AG04449 (cell line): Measurements from ENCODE around the gene LRRC4C.

Experiments used
- CTCF ChIA-PET: fragments of 350-600 bp; formaldehyde crosslinking; extraction: SDS; loops from one replicate; lab custom pipeline; 2021; ENCODE audit warnings: antibody characterized with exemption; lab: Yijun Ruan, JAX
- POLR2A ChIA-PET: fragments of 400-600, 350-600 bp; formaldehyde crosslinking; extraction: SDS; loops from one replicate; lab custom pipeline; 2020; ENCODE audit warnings: antibody characterized with exemption, inconsistent platforms; lab: Yijun Ruan, JAX
- DNase-seq: peaks from one replicate; pipeline ENCODE4 v3.0.0-alpha.2; 2010; ENCODE audit warnings: low read depth, low spot score
- H3K4me3 ChIP-seq: 2 replicates; pipeline ENCODE4 v1.5.1; 2011; ENCODE audit warnings: low read depth, mild to moderate bottlenecking, control low read depth, low read length
- TF ChIP-seq, protein P1 (sequence below): IDR thresholded peaks from one replicate; pipeline ENCODE4 v1.5.1; 2011; ENCODE audit warnings: mild to moderate bottlenecking, moderate library complexity, low read length, control low read depth, inconsistent platforms; ENCODE audit not compliant: insufficient read depth; ENCODE audit errors: missing control alignments

LRRC4C gene

DNA sequence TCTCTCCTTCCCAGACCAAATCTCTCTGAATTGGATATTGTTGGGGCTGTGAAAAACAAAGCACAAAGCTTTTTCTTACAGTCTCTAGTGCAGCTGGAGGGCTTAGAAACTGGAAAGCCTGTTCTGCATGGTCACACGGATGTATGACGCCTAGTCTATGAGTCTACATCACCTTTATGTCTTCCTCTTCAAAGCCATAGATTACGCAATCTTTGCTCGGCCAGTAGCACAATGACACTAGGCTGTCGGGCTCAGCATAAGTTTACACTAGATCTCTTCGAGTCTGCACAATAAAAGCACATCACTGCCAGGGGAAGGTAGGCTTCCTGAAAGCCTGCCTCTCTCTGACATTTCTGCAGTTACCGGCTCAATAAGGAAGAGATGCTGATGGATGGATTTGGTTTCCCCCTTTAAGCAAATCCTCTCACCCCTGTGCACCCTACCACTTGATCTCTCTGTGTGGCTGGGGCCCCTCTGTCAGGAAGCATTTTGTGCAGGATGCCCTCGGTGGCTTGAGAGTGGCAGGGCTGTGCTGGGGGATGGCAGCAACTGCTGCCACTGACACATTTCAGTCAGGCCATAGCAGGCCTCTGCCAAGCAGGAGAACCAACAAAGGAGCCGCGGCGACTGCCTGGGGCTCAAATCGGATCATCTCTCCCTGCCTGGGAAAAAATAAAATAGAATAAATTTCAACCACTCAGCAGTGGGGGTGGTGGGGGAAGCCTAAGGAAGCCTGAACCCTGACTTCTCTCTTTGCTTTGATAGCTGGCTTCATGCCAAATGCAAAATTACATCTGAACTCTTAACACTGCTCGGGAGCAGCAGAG is 1272.8 kb downstream of the LRRC4C start:
- ChIA-PET POLR2A (no interaction called here), CTCF (interaction anchor here (0.6 kb wide), 1 partner anchor 20 kb away, joined by 4 read pairs; no protein-coding TSS in a partner anchor)
- no peak overlapping the region for H3K4me3 ChIP-seq
- no peak for DNase-seq
- TF ChIP-seq, protein P1, sequence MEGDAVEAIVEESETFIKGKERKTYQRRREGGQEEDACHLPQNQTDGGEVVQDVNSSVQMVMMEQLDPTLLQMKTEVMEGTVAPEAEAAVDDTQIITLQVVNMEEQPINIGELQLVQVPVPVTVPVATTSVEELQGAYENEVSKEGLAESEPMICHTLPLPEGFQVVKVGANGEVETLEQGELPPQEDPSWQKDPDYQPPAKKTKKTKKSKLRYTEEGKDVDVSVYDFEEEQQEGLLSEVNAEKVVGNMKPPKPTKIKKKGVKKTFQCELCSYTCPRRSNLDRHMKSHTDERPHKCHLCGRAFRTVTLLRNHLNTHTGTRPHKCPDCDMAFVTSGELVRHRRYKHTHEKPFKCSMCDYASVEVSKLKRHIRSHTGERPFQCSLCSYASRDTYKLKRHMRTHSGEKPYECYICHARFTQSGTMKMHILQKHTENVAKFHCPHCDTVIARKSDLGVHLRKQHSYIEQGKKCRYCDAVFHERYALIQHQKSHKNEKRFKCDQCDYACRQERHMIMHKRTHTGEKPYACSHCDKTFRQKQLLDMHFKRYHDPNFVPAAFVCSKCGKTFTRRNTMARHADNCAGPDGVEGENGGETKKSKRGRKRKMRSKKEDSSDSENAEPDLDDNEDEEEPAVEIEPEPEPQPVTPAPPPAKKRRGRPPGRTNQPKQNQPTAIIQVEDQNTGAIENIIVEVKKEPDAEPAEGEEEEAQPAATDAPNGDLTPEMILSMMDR = no peak

DNA sequence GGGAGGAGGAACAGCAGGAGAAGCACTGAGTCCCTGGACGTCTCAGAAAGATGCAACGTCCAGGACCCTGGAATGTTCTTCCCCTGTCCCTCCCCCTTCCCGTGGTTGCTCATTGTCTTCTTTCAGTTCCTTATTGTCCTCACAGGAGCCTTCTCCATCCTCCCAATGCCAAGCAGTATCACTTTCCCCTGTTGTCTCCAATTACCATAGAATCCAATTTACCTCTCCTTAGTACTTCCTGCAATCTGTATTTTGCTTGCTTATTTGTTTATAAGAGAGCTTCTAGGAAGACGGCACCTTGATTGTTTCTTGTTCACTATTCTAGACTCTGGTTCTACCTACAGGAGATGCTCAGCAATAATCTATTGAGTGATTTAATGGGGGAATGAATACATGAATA is 1273.7 kb downstream of the LRRC4C start:
- ChIA-PET CTCF (interaction anchor here (0.6 kb wide), 1 partner anchor 19 kb away, joined by 4 read pairs; no protein-coding TSS in a partner anchor), POLR2A (no interaction called here)
- TF ChIP-seq, protein P1 = no peak
- no peak for DNase-seq
- no peak overlapping the region for H3K4me3 ChIP-seq

DNA sequence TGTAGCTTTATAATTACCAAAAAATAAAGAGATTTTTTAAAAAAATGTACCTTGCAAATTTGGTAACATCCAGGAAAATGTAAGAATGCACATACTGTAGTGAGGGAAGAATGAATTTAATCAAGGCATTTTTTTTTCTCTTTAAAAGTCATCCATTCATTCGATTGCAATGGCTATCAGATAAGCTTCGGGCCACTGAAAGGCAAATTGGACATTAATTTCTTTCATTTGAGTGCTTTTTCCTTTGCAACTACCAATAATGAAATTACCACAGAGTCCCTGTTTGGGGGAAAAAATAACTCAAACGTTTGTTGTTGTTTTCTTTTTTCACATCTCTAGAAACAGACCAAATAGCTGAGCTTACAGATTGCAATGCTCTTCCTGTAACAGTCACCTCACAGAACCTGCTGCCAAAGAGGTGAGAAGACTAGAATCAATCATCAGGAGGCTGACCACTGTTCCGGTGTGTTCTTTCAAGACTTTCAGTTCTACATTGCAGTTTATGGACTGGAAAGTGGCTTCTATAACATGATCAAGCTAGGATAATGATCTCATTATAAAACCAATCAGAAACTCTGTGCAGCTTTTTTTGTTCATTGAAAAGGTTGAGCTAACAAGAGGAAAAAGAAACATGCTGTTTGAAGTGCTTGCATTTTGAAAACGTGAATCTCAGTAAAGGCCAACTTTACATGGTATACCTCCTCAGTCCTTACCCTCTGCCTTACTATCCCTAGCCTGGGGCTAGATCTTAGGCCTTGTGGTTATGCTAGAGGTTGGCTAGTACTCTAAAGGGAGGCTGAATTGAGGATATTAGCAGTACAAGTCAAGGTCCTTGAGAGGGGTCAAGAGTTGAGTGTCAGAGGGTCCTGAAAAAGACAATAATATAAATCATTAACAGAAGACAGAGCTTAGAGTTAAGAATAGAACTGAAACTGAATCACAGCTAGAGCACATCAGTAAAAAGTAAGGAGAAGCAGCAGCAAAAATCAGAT is 1276.1 kb downstream of the LRRC4C start:
- DNase-seq = no peak

DNA sequence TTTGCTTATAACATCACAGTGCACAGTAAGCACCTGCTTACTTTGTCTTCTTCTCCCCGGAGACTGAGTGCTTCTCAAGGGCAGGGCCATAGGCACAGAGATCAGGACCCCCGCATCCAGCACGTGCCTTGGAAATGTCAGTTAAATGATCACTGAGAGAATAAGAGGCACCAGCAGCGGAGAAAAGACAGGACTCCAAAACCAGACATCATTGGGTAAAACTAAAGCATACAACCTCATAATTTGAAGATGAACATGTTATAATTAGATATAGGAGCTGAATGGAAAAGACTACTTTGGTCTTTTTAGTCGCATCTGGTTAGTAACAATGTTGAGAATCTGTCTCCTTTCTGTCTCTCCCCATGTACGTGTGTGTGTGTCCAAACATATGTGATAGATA is 1279.9 kb downstream of the LRRC4C start:
- no peak for DNase-seq
- CTCF ChIA-PET = no interaction called here
- no peak overlapping the region for H3K4me3 ChIP-seq
- TF ChIP-seq, protein P1 = no peak
- POLR2A ChIA-PET = no interaction called here

More for the DNA sequence above, 1276.1 kb downstream of the LRRC4C start:
- TF ChIP-seq, protein P1 = no peak
- POLR2A ChIA-PET = no interaction called here
- H3K4me3 ChIP-seq = no peak overlapping the region
- CTCF ChIA-PET = no interaction called here

- DNase-seq = no peak
- ChIA-PET POLR2A (no interaction called here), CTCF (no interaction called here)
- TF ChIP-seq, protein P1 = no peak
- H3K4me3 ChIP-seq = no peak overlapping the region
Measured at GRCh38 chr11:40178470-40178869, 1281.0 kb downstream of the LRRC4C start.
